ENCODE data around the gene FTO.

The FTO gene

DNA sequence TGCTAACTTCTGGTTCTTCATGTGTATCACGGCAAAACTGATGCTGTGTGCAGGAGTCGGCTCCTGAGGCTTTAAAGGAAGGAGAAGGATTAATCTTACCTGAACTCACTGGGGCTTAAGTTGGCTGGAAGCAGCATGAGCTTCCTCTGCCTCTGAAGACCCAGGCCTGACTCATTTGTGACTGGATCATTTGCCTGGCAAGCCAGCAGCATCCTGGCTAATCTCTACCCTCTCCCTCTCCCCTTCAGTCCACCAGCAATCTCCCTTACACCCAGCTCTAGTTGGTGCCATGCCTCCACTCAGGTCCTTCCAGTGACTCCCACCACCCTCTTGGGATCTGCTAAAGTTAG, 432.3 kb downstream of the FTO start:
- no peak for DNase-seq (ENCODE audit: low spot score)
- TF ChIP-seq, protein P1, sequence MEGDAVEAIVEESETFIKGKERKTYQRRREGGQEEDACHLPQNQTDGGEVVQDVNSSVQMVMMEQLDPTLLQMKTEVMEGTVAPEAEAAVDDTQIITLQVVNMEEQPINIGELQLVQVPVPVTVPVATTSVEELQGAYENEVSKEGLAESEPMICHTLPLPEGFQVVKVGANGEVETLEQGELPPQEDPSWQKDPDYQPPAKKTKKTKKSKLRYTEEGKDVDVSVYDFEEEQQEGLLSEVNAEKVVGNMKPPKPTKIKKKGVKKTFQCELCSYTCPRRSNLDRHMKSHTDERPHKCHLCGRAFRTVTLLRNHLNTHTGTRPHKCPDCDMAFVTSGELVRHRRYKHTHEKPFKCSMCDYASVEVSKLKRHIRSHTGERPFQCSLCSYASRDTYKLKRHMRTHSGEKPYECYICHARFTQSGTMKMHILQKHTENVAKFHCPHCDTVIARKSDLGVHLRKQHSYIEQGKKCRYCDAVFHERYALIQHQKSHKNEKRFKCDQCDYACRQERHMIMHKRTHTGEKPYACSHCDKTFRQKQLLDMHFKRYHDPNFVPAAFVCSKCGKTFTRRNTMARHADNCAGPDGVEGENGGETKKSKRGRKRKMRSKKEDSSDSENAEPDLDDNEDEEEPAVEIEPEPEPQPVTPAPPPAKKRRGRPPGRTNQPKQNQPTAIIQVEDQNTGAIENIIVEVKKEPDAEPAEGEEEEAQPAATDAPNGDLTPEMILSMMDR (IDR thresholded peaks at IDR 0.05) = no peak
- Histone ChIP-seq H3K27ac (no peak overlapping the region), H3K4me3 (no peak overlapping the region)

- no peak for DNase-seq (ENCODE audit: low spot score)
- TF ChIP-seq, protein P1 (IDR thresholded peaks at IDR 0.05) = no peak
- H3K4me3 ChIP-seq = no peak overlapping the region
- no peak overlapping the region for H3K27ac ChIP-seq
These were observed 436.3 kb downstream of the FTO start for GRCh38 chr16:54140057-54140787.

GRCh38 chr16:54140788-54141136, 436.8 kb downstream of the FTO start:
- DNase-seq (ENCODE audit: low spot score) = no peak
- Histone ChIP-seq H3K4me3 (no peak overlapping the region), H3K27ac (no peak overlapping the region)
- TF ChIP-seq, protein P1 (IDR thresholded peaks at IDR 0.05) = no peak

DNA sequence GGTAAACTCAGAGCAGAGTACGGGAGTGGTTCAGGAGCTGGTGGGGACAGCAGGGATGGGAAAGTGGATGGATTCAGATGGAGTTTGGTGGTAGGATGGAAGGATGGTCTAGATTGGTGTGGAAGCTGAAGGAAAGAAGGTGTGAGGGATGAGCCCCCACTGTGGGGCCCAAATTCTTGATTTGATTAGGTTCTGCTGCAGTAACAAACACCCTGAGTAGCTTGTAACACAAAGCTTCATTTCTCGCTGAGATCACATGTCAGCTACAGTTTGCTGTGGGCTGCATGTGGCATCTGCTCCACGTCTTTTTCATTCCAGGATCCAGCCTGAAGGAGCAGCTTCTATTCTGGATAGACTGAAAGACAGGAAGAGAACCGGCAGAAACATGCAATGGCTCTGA, 438.8 kb downstream of the FTO start:
- Histone ChIP-seq H3K4me3 (no peak overlapping the region), H3K27ac (no peak overlapping the region)
- no peak for DNase-seq (ENCODE audit: low spot score)
- TF ChIP-seq, protein P1 (IDR thresholded peaks at IDR 0.05) = no peak

DNA sequence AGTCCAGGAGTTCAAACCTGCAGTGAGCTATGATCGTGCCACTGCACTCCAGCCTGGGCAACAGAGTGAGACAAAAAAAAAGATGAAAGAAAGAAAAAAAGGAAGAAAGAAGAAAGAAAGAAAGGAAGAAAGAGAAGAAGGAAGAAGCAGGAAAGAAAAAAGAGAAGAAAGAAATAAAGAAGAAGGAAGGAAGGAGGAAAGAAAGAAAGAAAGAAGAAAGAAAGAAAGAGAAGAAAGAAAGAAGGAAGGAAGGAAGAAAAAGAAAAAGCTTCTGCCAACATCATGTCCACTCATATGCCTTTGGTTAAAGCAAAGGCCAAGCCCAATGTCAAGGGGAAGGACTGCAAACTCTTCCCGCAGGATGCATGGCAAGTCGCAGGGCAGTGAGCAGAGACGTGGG, 439.5 kb downstream of the FTO start:
- TF ChIP-seq, protein P1 (IDR thresholded peaks at IDR 0.05) = no peak
- H3K27ac ChIP-seq = no peak overlapping the region
- DNase-seq (ENCODE audit: low spot score) = no peak
- no peak overlapping the region for H3K4me3 ChIP-seq

GRCh38 chr16:54143934-54144571, 440.1 kb downstream of the FTO start:
- DNase-seq (ENCODE audit: low spot score) = no peak
- TF ChIP-seq, protein P1 (IDR thresholded peaks at IDR 0.05) = no peak
- Histone ChIP-seq H3K4me3 (no peak overlapping the region), H3K27ac (no peak overlapping the region)

- no peak for DNase-seq (ENCODE audit: low spot score)
- no peak overlapping the region for H3K4me3 ChIP-seq
These were observed 440.6 kb downstream of the FTO start for GRCh38 chr16:54144572-54144947.

More at GRCh38 chr16:54144572-54144947, 440.6 kb downstream of the FTO start:
- TF ChIP-seq, protein P1 (IDR thresholded peaks at IDR 0.05) = no peak
- no peak overlapping the region for H3K27ac ChIP-seq
